Skin epidermis (tissue), 12 donors: ENCODE results near the gene TNFSF15.
A peak's percentile ranks its signal among the peaks of the same experiment; 100 is the strongest.
"Not testable (repeated sequence)": the region's sequence is repeated elsewhere in the genome, so short reads cannot be mapped to it uniquely, and the experiment has no call there.

ENCODE experiments used
- H3K27ac ChIP-seq, 21 experiments: fragments of 200-600 bp; sonication (generic) in 11 of 21; one replicate each; pipeline ENCODE4 v1.5.0; 2020; ENCODE audit warnings: mild to moderate bottlenecking in 3 of 21, inconsistent platforms in 2 of 21, moderate library complexity in 2 of 21
- H3K4me3 ChIP-seq, 7 experiments: fragments of 200-600 bp; sonication (generic) in 2 of 7; one replicate each; pipeline ENCODE4 v1.5.0; 2020; ENCODE audit warnings: inconsistent platforms in 2 of 7, mild to moderate bottlenecking in 2 of 7, moderate library complexity in 1 of 7

The TNFSF15 gene

GRCh38 chr9:114761523-114761922, 44.3 kb downstream of the TNFSF15 start:
- Histone ChIP-seq H3K27ac (no peak overlapping the region), H3K4me3 (no peak overlapping the region)

DNA sequence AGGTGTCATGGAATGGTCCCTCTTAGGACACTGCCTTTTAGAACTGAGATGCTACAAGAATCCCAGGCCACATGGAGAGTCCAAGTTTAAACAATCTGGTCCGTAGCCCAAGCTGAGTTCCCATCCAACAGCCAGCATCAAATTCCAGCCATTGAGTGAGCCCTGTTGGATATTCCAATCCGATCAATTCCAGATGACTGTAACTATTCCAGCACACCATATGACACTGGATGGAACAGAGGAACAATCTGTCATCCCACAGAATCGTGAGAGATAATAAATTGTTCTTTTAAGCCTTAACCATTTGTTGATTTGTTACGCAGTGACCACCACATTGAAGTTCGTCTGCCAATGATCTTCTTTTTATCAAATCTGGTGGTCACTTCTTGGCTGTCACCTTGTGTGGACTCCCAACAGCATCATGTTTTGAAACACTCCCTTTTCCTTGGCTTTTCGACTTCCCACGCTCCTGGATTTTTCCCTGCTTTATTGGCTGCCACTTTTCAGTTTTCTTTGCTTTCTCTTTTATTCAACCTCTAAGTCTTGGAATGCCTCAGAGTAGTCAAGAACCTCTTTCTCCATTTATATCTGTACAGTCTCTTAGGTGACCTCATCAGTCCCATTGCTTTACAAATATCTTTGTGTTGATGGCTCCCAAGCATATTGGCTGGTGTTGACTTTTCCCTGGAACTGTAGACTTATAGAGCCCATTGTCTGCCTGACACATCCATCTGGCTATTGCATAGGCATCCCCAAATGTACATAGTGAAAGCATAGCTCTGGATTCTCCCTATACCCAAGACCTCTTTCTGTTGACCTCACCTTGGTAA, 46.1 kb downstream of the TNFSF15 start:
- Histone ChIP-seq H3K27ac (peak overlapping the region in 1 of 21 experiments; percentile 3), H3K4me3 (no peak overlapping the region)

GRCh38 chr9:114757984-114758383, 47.9 kb downstream of the TNFSF15 start:
- Histone ChIP-seq H3K4me3 (no peak overlapping the region), H3K27ac (no peak overlapping the region)

GRCh38 chr9:114757395-114757794, 48.4 kb downstream of the TNFSF15 start:
- Histone ChIP-seq H3K4me3 (no peak overlapping the region), H3K27ac (no peak overlapping the region)

GRCh38 chr9:114756920-114757319, 48.9 kb downstream of the TNFSF15 start:
- no peak overlapping the region for H3K27ac ChIP-seq
- H3K4me3 ChIP-seq, result no peak overlapping the region

DNA sequence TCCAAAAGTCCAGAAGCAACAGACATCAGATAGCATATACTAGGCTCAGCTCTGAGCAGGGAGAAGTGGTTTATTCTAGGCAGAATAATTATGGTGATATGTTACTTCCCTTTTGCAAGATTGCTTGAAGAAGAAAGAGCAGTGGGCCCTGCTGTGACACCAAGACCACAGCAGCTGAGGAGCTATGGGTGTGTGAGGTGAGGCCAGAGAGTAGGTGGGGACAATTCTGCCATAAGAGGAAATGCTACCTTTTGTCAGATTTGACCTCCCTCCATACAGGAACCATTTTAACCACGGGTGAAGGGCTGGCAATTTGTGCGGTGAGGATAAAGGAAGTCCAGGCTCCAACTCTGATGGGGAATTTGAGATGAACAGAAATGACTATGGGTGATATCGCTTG, 51.3 kb downstream of the TNFSF15 start:
- H3K27ac ChIP-seq, result no peak overlapping the region
- no peak overlapping the region for H3K4me3 ChIP-seq

- Histone ChIP-seq H3K4me3 (no peak overlapping the region), H3K27ac (peak overlapping the region in 1 of 21 experiments; percentile 13)
Observed at GRCh38 chr9:114746591-114747346, 59.1 kb downstream of the TNFSF15 start.

GRCh38 chr9:114745879-114746550, 59.8 kb downstream of the TNFSF15 start:
- H3K27ac ChIP-seq, result no peak overlapping the region

GRCh38 chr9:114745108-114745848, 60.6 kb downstream of the TNFSF15 start:
- H3K27ac ChIP-seq, result no peak overlapping the region
- no peak overlapping the region for H3K4me3 ChIP-seq

More at GRCh38 chr9:114745879-114746550, 59.8 kb downstream of the TNFSF15 start:
- no peak overlapping the region for H3K4me3 ChIP-seq

DNA sequence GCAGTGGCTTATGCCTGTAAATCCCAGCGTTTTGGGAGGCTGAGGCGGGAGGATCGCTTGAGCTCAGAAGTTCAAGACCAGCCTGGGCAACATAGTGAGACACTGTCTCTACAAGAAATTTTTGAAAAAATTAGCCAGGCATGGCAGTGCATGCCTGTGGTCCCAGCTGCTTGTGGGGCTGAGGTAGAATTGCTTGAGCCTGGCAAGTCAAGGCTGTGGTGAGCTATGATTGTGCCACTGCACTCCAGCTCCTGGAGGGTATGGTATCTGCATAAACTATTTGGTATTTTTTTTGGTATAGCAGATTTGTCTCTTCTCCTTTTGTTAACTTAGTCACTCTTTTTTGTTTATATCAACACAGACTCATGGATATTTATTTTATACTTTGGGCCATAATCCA, 62.4 kb downstream of the TNFSF15 start:
- Histone ChIP-seq H3K27ac (no peak overlapping the region), H3K4me3 (no peak overlapping the region)

DNA sequence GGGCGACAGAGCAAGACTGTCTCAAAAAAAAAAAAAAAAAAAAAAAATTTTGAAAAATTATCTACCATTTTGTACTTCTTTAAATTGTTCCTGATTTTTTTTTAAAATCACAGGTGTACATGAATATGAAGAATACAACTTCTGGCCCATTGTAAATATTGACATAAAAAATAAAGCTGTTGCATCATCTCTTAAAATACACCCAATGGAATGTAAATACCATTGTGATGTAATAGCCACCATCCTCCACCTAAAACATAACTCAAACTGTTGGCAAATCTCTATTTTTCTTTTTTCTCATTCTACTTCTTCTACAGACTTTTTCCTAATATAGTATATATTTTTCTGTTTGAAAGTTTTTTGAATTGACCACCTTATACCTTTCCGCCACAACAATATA, 62.9 kb downstream of the TNFSF15 start:
- Histone ChIP-seq H3K4me3 (no peak overlapping the region), H3K27ac (no peak overlapping the region)

- not testable (repeated sequence) for H3K27ac ChIP-seq, H3K4me3 ChIP-seq
Observed at GRCh38 chr9:114741521-114741920, 64.3 kb downstream of the TNFSF15 start.

DNA sequence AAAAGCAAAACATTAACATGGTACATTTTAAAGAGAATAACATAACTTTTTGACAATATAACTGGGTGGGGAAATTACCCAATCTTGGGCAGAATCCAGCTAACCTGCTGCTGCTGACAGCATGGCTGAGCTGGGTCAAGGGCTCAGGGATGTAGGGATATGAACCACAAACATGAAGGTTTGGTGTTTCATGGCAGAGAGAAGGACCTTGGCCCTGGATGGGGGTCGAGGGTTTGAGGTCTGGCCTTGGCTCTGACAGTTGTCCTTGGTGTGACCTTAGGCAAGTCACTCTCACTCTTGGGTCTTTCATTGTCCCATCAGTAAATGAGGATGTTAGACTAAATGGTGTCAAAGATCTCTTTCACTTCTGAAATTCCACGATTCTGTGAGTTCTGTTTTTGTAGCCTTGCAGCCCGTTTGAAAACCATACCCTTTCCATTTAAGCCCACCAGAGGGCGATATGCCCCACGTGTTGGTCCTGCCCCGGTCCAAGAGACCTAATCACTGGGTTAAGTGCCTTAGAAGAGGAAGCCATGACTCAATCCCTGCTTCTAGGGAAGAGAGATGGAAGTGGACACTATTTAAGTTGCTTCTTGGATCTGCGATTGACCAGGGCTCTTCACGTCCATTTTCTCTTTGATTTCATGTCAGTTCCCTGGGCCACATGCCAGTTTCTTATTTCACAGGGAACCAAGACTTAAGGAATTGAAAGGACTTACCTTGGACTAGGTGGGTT, 67.1 kb downstream of the TNFSF15 start:
- Histone ChIP-seq H3K4me3 (no peak overlapping the region), H3K27ac (no peak overlapping the region)

GRCh38 chr9:114737847-114738246, 68.0 kb downstream of the TNFSF15 start:
- Histone ChIP-seq H3K4me3 (no peak overlapping the region), H3K27ac (no peak overlapping the region)

GRCh38 chr9:114737118-114737517, 68.7 kb downstream of the TNFSF15 start:
- H3K4me3 ChIP-seq, result no peak overlapping the region

GRCh38 chr9:114735704-114736103, 70.1 kb downstream of the TNFSF15 start:
- H3K27ac ChIP-seq, result peak overlapping the region in 1 of 21 experiments; percentile 20

More at GRCh38 chr9:114737118-114737517, 68.7 kb downstream of the TNFSF15 start:
- H3K27ac ChIP-seq, result peak overlapping the region in 2 of 21 experiments; percentile 8 to 37

GRCh38 chr9:114735139-114735538, 70.7 kb downstream of the TNFSF15 start:
- not testable (repeated sequence) for H3K4me3 ChIP-seq
- peak overlapping the region in 1 of 21 experiments; percentile 20 for H3K27ac ChIP-seq

More at GRCh38 chr9:114735704-114736103, 70.1 kb downstream of the TNFSF15 start:
- H3K4me3 ChIP-seq, result no peak overlapping the region
